ENCODE data around the gene CYP27C1.

DNA sequence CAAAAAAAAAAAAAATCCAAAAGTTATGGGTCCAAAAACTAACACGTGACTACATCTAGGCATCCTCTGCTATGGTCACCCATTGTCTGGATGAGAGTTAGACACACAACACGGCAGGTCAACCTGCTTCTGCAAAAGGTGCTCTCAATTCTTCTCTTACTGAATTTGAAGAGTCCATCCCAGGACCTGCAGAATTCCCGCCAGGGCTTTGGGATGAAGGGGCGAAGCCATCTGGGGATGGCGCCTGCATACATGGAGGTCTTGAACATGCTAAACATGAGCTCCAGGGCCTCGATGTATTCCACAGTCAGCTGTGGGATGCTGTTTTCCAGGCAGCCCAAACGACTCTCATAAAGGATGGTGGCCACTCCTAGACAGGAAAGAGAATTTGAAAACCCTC is 19.1 kb downstream of the CYP27C1 start:
- TF ChIP-seq EZH2phosphoT487 (IDR thresholded peaks at IDR 0.05) (no peak), EZH2 (IDR thresholded peaks at IDR 0.05) (no peak)
- TF ChIP-seq, protein P1, sequence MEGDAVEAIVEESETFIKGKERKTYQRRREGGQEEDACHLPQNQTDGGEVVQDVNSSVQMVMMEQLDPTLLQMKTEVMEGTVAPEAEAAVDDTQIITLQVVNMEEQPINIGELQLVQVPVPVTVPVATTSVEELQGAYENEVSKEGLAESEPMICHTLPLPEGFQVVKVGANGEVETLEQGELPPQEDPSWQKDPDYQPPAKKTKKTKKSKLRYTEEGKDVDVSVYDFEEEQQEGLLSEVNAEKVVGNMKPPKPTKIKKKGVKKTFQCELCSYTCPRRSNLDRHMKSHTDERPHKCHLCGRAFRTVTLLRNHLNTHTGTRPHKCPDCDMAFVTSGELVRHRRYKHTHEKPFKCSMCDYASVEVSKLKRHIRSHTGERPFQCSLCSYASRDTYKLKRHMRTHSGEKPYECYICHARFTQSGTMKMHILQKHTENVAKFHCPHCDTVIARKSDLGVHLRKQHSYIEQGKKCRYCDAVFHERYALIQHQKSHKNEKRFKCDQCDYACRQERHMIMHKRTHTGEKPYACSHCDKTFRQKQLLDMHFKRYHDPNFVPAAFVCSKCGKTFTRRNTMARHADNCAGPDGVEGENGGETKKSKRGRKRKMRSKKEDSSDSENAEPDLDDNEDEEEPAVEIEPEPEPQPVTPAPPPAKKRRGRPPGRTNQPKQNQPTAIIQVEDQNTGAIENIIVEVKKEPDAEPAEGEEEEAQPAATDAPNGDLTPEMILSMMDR (IDR thresholded peaks at IDR 0.05), result no peak
